Testis (tissue), 5 donors: ENCODE measurements around the gene HSD17B3. TPM values are rescaled to one million over a fixed set of nuclear protein-coding genes. Genes with fewer than 3 reads are reported as not detected.

Experiments
- DNase-seq: peaks from one replicate; pipeline ENCODE4 v3.0.0-alpha.2; 2019
- H3K27ac ChIP-seq, 2 donors: fragments of 200-600 bp; sonication (generic); one replicate each; pipeline ENCODE4 v1.5.1; 2019
- H3K27me3 ChIP-seq: fragments of 200-600 bp; sonication (generic); one replicate; pipeline ENCODE4 v1.5.1; 2019
- H3K36me3 ChIP-seq: fragments of 200-600 bp; sonication (generic); one replicate; pipeline ENCODE4 v1.5.1; 2017; ENCODE audit warnings: low read depth; ENCODE audit errors: missing control alignments
- H3K4me1 ChIP-seq: fragments of 200-600 bp; sonication (generic); one replicate; pipeline ENCODE4 v1.5.1; 2019
- H3K4me3 ChIP-seq, 2 donors: fragments of 200-600 bp; sonication (generic); one replicate each; pipeline ENCODE4 v1.5.1; 2017 to 2019
- H3K9me3 ChIP-seq: fragments of 200-600 bp; sonication (generic); one replicate; pipeline ENCODE4 v1.5.1; 2017
- CTCF ChIP-seq, 3 experiments: fragments of 450-650 bp in 2 of 3; fragments of 200-600 bp in 1 of 3; sonication (generic) in 1 of 3; IDR thresholded peaks; one replicate each; pipeline ENCODE4 v1.5.1; 2016 to 2019; ENCODE audit warnings: antibody characterized with exemption in 3 of 3, mild to moderate bottlenecking in 2 of 3, moderate library complexity in 1 of 3
- POLR2A ChIP-seq: fragments of 450-650 bp; IDR thresholded peaks from one replicate; pipeline ENCODE4 v1.6.1; 2017; ENCODE audit warnings: antibody characterized with exemption, mild to moderate bottlenecking, moderate library complexity
- WGBS, 2 donors: methylation state at CpG; one replicate each; pipeline ENCODE4 v1.1.5; 2018; 5-methylcytosine and 5-hydroxymethylcytosine counted together
- intact Hi-C: fragments of 100-400 bp; cut with DNase I; formaldehyde crosslinking; loops from one replicate; pipeline ENCODE4 v1.15.1; 2023; ENCODE audit warnings: low total_unique reads
- long read RNA-seq, 2 donors: transcript quantifications; one replicate each; lab custom pipeline, GENCODE V29; 2026
- polyA plus RNA-seq: library from polyadenylated mRNA; stranded (reverse); fragments of 350-450 nt; fragmentation: Illumina TruSeq; extraction: RNeasy Lipid Tissue Mini Kit (QIAGEN cat#74804); gene quantifications from one replicate; pipeline ENCODE4 v1.2.3, GENCODE V29; 2014; ENCODE audit warnings: low read depth, low replicate concordance; ENCODE audit not compliant: insufficient read depth
- total RNA-seq, 2 donors: library from RNA; depleted of rRNA; stranded (reverse); fragments of >200 nt; gene quantifications; one replicate each; pipeline ENCODE4 v1.2.3, GENCODE V29; 2016

Gene HSD17B3
- total RNA-seq (100 to 1,000 TPM; 104 to 159 TPM), polyA plus RNA-seq (103 TPM)
- long read RNA-seq, donor 1, transcript HSD17B3-202 (11 exons, 1,159 nt) = major isoform, 15 of 20 reads
- long read RNA-seq, donor 1, partial matches to known transcripts = 0 of 20 reads
- long read RNA-seq, donor 1, other reads (novel, unspliced or antisense) = 0 of 20 reads
- long read RNA-seq, donor 2, transcript HSD17B3-202 (11 exons, 1,159 nt) = major isoform, 10 of 11 reads
- long read RNA-seq, donor 2, partial matches to known transcripts = 0 of 11 reads
- long read RNA-seq, donor 2, other reads (novel, unspliced or antisense) = 0 of 11 reads

- Histone ChIP-seq H3K4me3 (peak within 1 kb of the TSS; percentile 16 to 55), H3K36me3 (no peaks in the 10 kb centered on the region), H3K9me3 (no peaks in the 10 kb centered on the region), H3K27ac (peak within 1 kb of the TSS; percentile 81 to 86), H3K4me1 (peaks cover 22% of the 10 kb centered on the region), H3K27me3 (no peaks in the 10 kb centered on the region)
- intact Hi-C loops = no loop called here
- peak; percentile 84 for DNase-seq
- 25 to 37% methylated on average over 6 of the region's 6 CpGs for WGBS, 2 donors
- TF ChIP-seq CTCF (IDR thresholded peaks at IDR 0.05) (no peak), POLR2A (no peak)
Measured at GRCh38 chr9:96302021-96302420, at the start of gene HSD17B3. TSS of gene HSD17B3 (minus strand) at chr9:96302176. CDS start at chr9:96302104, 72 bp downstream.

GRCh38 chr9:96350866-96351265 lies 48.9 kb upstream of the HSD17B3 start:
- no peak for TF ChIP-seq CTCF (IDR thresholded peaks at IDR 0.05)
- TF ChIP-seq POLR2A = no peak
- 92 to 93% methylated on average over 1 of the region's 1 CpG for WGBS, 2 donors
- intact Hi-C loops = no loop called here
- Histone ChIP-seq H3K36me3 (no peaks in the 10 kb centered on the region), H3K27ac (no peak overlapping the region), H3K27me3 (no peaks in the 10 kb centered on the region), H3K9me3 (no peaks in the 10 kb centered on the region), H3K4me3 (no peak overlapping the region), H3K4me1 (no peaks in the 10 kb centered on the region)
- DNase-seq = no peak

GRCh38 chr9:96348261-96348660 lies 46.3 kb upstream of the HSD17B3 start:
- no peaks in the 10 kb centered on the region for H3K27me3 ChIP-seq
- no peak overlapping the region for H3K4me3 ChIP-seq
- no peak for DNase-seq
- 97 to 98% methylated on average over 5 of the region's 5 CpGs for WGBS, 2 donors
- no peaks in the 10 kb centered on the region for H3K36me3 ChIP-seq
- intact Hi-C loops = no loop called here
- H3K4me1 ChIP-seq = no peaks in the 10 kb centered on the region
- H3K9me3 ChIP-seq = no peaks in the 10 kb centered on the region
- TF ChIP-seq POLR2A = no peak
- no peak for TF ChIP-seq CTCF (IDR thresholded peaks at IDR 0.05)
- H3K27ac ChIP-seq = no peak overlapping the region

GRCh38 chr9:96345551-96345950 lies 43.6 kb upstream of the HSD17B3 start:
- Histone ChIP-seq H3K4me1 (no peaks in the 10 kb centered on the region), H3K27me3 (no peaks in the 10 kb centered on the region), H3K4me3 (no peak overlapping the region), H3K36me3 (no peaks in the 10 kb centered on the region), H3K9me3 (no peaks in the 10 kb centered on the region), H3K27ac (peak overlapping the region in 1 of 2 donors; percentile 35)
- intact Hi-C loops = no loop called here
- WGBS, 2 donors = 91 to 93% methylated on average over 9 of the region's 9 CpGs
- DNase-seq = no peak
- TF ChIP-seq POLR2A (no peak), CTCF (IDR thresholded peaks at IDR 0.05) (no peak)
